ENCODE results near the gene STIMATE. TPM values are rescaled to one million over a fixed set of nuclear protein-coding genes. Genes with fewer than 3 reads are reported as not detected.

Gene STIMATE
- total and polyA plus RNA-seq, 4 donors = 17.7 to 38.6 (median 31.6) TPM

DNA sequence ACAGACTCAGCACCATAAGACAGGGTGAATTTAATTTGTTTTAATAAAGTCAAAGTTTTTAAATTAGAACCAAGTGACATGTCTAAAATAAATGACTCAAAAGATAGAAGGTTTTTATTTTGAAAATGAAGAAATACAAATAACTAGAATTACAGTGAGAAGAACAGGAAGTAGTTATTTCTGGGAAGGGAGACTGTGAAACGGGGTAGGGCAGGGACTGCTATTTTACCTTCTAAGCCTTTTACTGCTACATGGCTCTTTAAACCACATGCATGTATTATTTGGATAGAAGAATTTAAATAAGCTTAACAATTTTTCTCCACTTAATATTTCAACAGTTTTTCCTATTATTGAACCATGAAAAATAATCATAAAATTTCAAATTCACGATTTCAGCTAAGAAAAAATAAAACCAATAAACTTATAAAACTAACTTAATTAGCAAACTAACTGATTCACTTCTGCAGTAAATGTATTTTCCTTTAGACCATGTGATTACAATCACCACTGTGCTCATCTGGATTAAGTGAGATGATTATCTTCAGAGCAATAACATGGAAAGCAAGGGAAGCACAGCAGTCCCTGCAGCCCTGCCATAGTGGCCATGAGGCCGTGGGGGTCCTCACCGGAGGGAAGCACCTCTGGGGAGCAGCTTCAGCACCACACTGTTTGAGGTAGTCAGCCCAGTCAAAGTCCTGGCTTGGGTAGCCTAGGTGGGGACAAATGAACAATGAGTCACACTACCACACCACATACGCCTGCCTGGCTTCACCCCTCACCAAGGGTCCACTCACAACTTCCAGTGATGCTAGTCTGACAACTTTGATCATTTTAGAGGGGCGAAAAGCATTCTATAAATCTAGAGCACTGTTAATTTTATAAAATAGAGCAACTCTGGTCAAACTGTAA is 28.3 kb upstream of the STIMATE start:
- WGBS, 2 donors = 80 to 82% methylated on average over 6 of the region's 6 CpGs
- peaks cover 0 to 2% of the 10 kb centered on the region in 2 donors for H3K36me3 ChIP-seq (ENCODE audit: control insufficient read depth in 1 of 2, insufficient read depth in 2 of 2, low read length in 1 of 2)
- H3K9me3 ChIP-seq (ENCODE audit: control insufficient read depth, low read length) = no peaks in the 10 kb centered on the region
- H3K4me3 ChIP-seq (ENCODE audit: low read length in 2 of 2) = no peak overlapping the region
- no peak for DNase-seq
- H3K27ac ChIP-seq (ENCODE audit: low read depth in 1 of 2, low read length in 2 of 2) = no peak overlapping the region
- ATAC-seq (ENCODE audit: low FRiP score) = no peak
- no peaks in the 10 kb centered on the region for H3K4me1 ChIP-seq (ENCODE audit: control insufficient read depth in 1 of 2, insufficient read depth in 2 of 2, low read length in 2 of 2)
- H3K27me3 ChIP-seq (ENCODE audit: control insufficient read depth in 1 of 2, insufficient read depth in 2 of 2, low read length in 1 of 2) = no peaks in the 10 kb centered on the region
- intact Hi-C loops (cut with DNase I) = no loop called here

DNA sequence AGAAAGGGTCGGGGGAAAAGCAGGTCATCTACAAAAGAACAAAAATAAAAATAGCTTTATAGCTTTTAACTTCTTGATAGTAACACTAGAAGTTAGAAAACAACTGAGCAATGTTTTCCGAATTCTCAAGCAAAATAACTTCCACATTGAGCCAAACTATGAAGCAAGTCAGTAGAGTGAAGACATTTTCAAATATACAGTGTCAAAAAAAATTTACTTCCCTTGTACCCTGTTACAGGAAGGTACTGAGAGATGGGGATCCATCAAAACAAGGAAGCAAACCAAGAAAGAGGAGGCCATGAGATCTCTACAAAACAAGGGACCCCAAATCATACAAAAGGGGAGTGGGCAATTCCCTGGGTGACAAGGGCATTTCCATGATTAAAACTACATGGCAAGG is 26.6 kb upstream of the STIMATE start:
- Histone ChIP-seq H3K9me3 (ENCODE audit: control insufficient read depth, low read length) (no peaks in the 10 kb centered on the region), H3K27ac (ENCODE audit: low read depth in 1 of 2, low read length in 2 of 2) (no peak overlapping the region), H3K4me3 (ENCODE audit: low read length in 2 of 2) (no peak overlapping the region), H3K27me3 (ENCODE audit: control insufficient read depth in 1 of 2, insufficient read depth in 2 of 2, low read length in 1 of 2) (no peaks in the 10 kb centered on the region), H3K4me1 (ENCODE audit: control insufficient read depth in 1 of 2, insufficient read depth in 2 of 2, low read length in 2 of 2) (no peaks in the 10 kb centered on the region), H3K36me3 (ENCODE audit: control insufficient read depth in 1 of 2, insufficient read depth in 2 of 2, low read length in 1 of 2) (peaks cover 0 to 7% of the 10 kb centered on the region in 2 donors)
- intact Hi-C loops (cut with DNase I) = no loop called here
- ATAC-seq (ENCODE audit: low FRiP score) (no peak), DNase-seq (no peak)
- 89 to 92% methylated on average over 2 of the region's 2 CpGs for WGBS, 2 donors

DNA sequence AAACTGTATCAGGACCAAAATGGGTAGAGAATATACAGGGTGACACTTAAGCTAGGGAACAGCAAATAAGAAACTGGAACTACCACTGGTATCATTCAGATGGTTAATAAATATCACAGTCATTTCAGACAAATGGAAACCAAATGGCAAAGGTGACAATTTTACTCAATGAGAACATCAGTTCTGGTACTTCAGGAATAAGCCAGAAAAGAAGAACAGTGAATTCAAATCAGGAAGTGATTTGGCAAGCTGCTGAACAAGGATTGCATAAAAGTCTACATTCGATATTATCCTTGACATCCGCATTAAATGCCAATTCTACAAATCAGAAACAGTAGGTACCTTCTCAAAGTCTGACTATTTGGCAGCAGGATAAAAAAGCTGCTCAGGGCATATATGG is 23.5 kb upstream of the STIMATE start:
- no peak for ATAC-seq (ENCODE audit: low FRiP score)
- 88 to 89% methylated on average over 2 of the region's 2 CpGs for WGBS, 2 donors
- Histone ChIP-seq H3K9me3 (ENCODE audit: control insufficient read depth, low read length) (no peaks in the 10 kb centered on the region), H3K27ac (ENCODE audit: low read depth in 1 of 2, low read length in 2 of 2) (no peak overlapping the region), H3K4me3 (ENCODE audit: low read length in 2 of 2) (no peak overlapping the region), H3K4me1 (ENCODE audit: control insufficient read depth in 1 of 2, insufficient read depth in 2 of 2, low read length in 2 of 2) (no peaks in the 10 kb centered on the region), H3K27me3 (ENCODE audit: control insufficient read depth in 1 of 2, insufficient read depth in 2 of 2, low read length in 1 of 2) (no peaks in the 10 kb centered on the region), H3K36me3 (ENCODE audit: control insufficient read depth in 1 of 2, insufficient read depth in 2 of 2, low read length in 1 of 2) (peaks cover 0 to 5% of the 10 kb centered on the region in 2 donors)
- intact Hi-C loops (cut with DNase I) = no loop called here
- no peak for DNase-seq

- no peaks in the 10 kb centered on the region for H3K27me3 ChIP-seq (ENCODE audit: control insufficient read depth in 1 of 2, insufficient read depth in 2 of 2, low read length in 1 of 2)
- 94 to 98% methylated on average over 3 of the region's 3 CpGs for WGBS, 2 donors
- no peaks in the 10 kb centered on the region for H3K9me3 ChIP-seq (ENCODE audit: control insufficient read depth, low read length)
- H3K27ac ChIP-seq (ENCODE audit: low read depth in 1 of 2, low read length in 2 of 2) = no peak overlapping the region
- no peak for ATAC-seq (ENCODE audit: low FRiP score)
- DNase-seq = no peak
- H3K36me3 ChIP-seq (ENCODE audit: control insufficient read depth in 1 of 2, insufficient read depth in 2 of 2, low read length in 1 of 2) = peaks cover 0 to 5% of the 10 kb centered on the region in 2 donors
- H3K4me1 ChIP-seq (ENCODE audit: control insufficient read depth in 1 of 2, insufficient read depth in 2 of 2, low read length in 2 of 2) = no peaks in the 10 kb centered on the region
- intact Hi-C loops (cut with DNase I) = no loop called here
- no peak overlapping the region for H3K4me3 ChIP-seq (ENCODE audit: low read length in 2 of 2)
Observed at GRCh38 chr3:52917044-52917443, 19.7 kb upstream of the STIMATE start.

GRCh38 chr3:52915294-52915693 is 17.9 kb upstream of the STIMATE start:
- ATAC-seq (ENCODE audit: low FRiP score) = no peak
- WGBS, 2 donors = 56 to 61% methylated on average over 6 of the region's 6 CpGs
- Histone ChIP-seq H3K9me3 (ENCODE audit: control insufficient read depth, low read length) (no peaks in the 10 kb centered on the region), H3K27me3 (ENCODE audit: control insufficient read depth in 1 of 2, insufficient read depth in 2 of 2, low read length in 1 of 2) (no peaks in the 10 kb centered on the region), H3K27ac (ENCODE audit: low read depth in 1 of 2, low read length in 2 of 2) (peak overlapping the region in 1 of 2 donors; percentile 1), H3K4me1 (ENCODE audit: control insufficient read depth in 1 of 2, insufficient read depth in 2 of 2, low read length in 2 of 2) (no peaks in the 10 kb centered on the region), H3K36me3 (ENCODE audit: control insufficient read depth in 1 of 2, insufficient read depth in 2 of 2, low read length in 1 of 2) (peaks cover 0 to 5% of the 10 kb centered on the region in 2 donors), H3K4me3 (ENCODE audit: low read length in 2 of 2) (no peak overlapping the region)
- intact Hi-C loops (cut with DNase I) = no loop called here
- DNase-seq = no peak

DNA sequence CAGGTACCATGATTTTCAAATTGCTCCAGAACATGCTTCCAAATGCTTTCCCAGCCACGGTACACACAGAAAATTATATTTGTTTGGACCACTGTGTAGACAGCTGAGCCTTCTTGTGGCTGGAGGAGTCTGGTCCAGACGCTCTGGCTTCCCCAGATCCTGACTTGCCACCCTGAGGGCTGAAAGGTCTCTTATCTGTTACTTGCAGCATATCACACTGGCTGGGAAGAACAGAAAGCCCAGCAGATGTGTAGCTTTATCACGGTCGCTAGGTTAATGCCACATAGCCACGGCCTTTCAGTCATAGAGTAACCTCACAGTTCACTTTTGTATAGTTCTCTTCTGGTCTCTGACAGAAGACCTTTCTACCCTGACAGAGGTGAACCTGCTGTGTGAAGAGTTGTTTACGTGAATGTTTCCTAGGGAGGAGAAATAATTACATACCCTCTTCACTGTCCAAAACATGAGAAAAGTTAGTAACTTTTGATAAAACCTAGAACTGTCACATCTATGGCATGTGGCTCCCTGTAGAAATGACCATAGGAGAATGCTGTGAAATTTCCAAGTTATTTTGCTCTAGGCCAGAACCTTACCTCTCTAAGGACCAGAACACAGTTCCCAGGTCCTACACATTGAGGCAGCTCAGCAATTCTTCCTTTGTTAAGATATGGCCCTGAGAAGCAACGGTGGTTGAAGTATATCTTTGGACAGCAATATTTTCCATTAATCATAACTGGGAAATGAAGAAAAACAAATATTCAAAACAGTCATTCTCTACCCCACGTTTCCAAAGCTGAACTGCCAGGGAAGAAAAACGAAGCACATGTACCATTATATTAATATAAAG is 15.8 kb upstream of the STIMATE start:
- no peak overlapping the region for H3K27ac ChIP-seq (ENCODE audit: low read depth in 1 of 2, low read length in 2 of 2)
- ATAC-seq (ENCODE audit: low FRiP score) (no peak), DNase-seq (no peak)
- intact Hi-C loops (cut with DNase I) = no loop called here
- no peaks in the 10 kb centered on the region for H3K9me3 ChIP-seq (ENCODE audit: control insufficient read depth, low read length)
- H3K4me1 ChIP-seq (ENCODE audit: control insufficient read depth in 1 of 2, insufficient read depth in 2 of 2, low read length in 2 of 2) = no peaks in the 10 kb centered on the region
- H3K36me3 ChIP-seq (ENCODE audit: control insufficient read depth in 1 of 2, insufficient read depth in 2 of 2, low read length in 1 of 2) = no peaks in the 10 kb centered on the region
- H3K27me3 ChIP-seq (ENCODE audit: control insufficient read depth in 1 of 2, insufficient read depth in 2 of 2, low read length in 1 of 2) = no peaks in the 10 kb centered on the region
- 62% methylated on average over 9 of the region's 9 CpGs for WGBS, 2 donors
- H3K4me3 ChIP-seq (ENCODE audit: low read length in 2 of 2) = no peak overlapping the region

- no peak overlapping the region for H3K4me3 ChIP-seq (ENCODE audit: low read length in 2 of 2)
- H3K4me1 ChIP-seq (ENCODE audit: control insufficient read depth in 1 of 2, insufficient read depth in 2 of 2, low read length in 2 of 2) = no peaks in the 10 kb centered on the region
- 76 to 84% methylated on average over 6 of the region's 6 CpGs for WGBS, 2 donors
- H3K36me3 ChIP-seq (ENCODE audit: control insufficient read depth in 1 of 2, insufficient read depth in 2 of 2, low read length in 1 of 2) = no peaks in the 10 kb centered on the region
- ATAC-seq (ENCODE audit: low FRiP score) = no peak
- intact Hi-C loops (cut with DNase I) = no loop called here
- H3K9me3 ChIP-seq (ENCODE audit: control insufficient read depth, low read length) = no peaks in the 10 kb centered on the region
- DNase-seq = no peak
- H3K27ac ChIP-seq (ENCODE audit: low read depth in 1 of 2, low read length in 2 of 2) = no peak overlapping the region
- no peaks in the 10 kb centered on the region for H3K27me3 ChIP-seq (ENCODE audit: control insufficient read depth in 1 of 2, insufficient read depth in 2 of 2, low read length in 1 of 2)
Observed at GRCh38 chr3:52910823-52911222, 13.5 kb upstream of the STIMATE start.

- no peaks in the 10 kb centered on the region for H3K36me3 ChIP-seq (ENCODE audit: control insufficient read depth in 1 of 2, insufficient read depth in 2 of 2, low read length in 1 of 2)
- no peak overlapping the region for H3K4me3 ChIP-seq (ENCODE audit: low read length in 2 of 2)
- ATAC-seq (ENCODE audit: low FRiP score) (no peak), DNase-seq (no peak)
- WGBS, 2 donors = 83 to 88% methylated on average over 5 of the region's 5 CpGs
- H3K27ac ChIP-seq (ENCODE audit: low read depth in 1 of 2, low read length in 2 of 2) = no peak overlapping the region
- H3K9me3 ChIP-seq (ENCODE audit: control insufficient read depth, low read length) = no peaks in the 10 kb centered on the region
- no peaks in the 10 kb centered on the region for H3K27me3 ChIP-seq (ENCODE audit: control insufficient read depth in 1 of 2, insufficient read depth in 2 of 2, low read length in 1 of 2)
- H3K4me1 ChIP-seq (ENCODE audit: control insufficient read depth in 1 of 2, insufficient read depth in 2 of 2, low read length in 2 of 2) = no peaks in the 10 kb centered on the region
- intact Hi-C loops (cut with DNase I) = no loop called here
Observed at GRCh38 chr3:52907497-52907896, 10.1 kb upstream of the STIMATE start.

All from aorta (tissue), 5 donors.